Loucy (cell line): ENCODE data around the gene CD38.

Source experiments
- H2AFZ ChIP-seq: fragments of 200-600 bp; sonication (generic); 2 replicates; pipeline ENCODE4 v1.6.0; 2016; ENCODE audit warnings: antibody characterized with exemption, mild to moderate bottlenecking, low read length, moderate library complexity
- H3F3A ChIP-seq: fragments of 200-600 bp; 2 replicates; pipeline ENCODE4 v1.6.0; 2016; ENCODE audit warnings: antibody characterized with exemption, low read depth, mild to moderate bottlenecking
- H3K27me3 ChIP-seq: fragments of 200-600 bp; sonication (generic); 2 replicates; pipeline ENCODE4 v1.6.1; 2014; ENCODE audit warnings: low read length, mild to moderate bottlenecking; ENCODE audit not compliant: insufficient read depth, poor library complexity, severe bottlenecking
- H3K36me3 ChIP-seq: fragments of 200-600 bp; sonication (generic); 2 replicates; pipeline ENCODE4 v1.6.1; 2016; ENCODE audit warnings: low read length; ENCODE audit not compliant: insufficient read depth
- H3K4me1 ChIP-seq: fragments of 200-600 bp; sonication (generic); 2 replicates; pipeline ENCODE4 v1.5.1; 2014; ENCODE audit warnings: low read length, mild to moderate bottlenecking; ENCODE audit not compliant: insufficient read depth, poor library complexity, severe bottlenecking
- H3K4me2 ChIP-seq: fragments of 200-600 bp; sonication (generic); 2 replicates; pipeline ENCODE4 v1.6.0; 2014; ENCODE audit warnings: antibody characterized with exemption, low read length, low read depth, mild to moderate bottlenecking; ENCODE audit not compliant: poor library complexity, severe bottlenecking
- H3K4me3 ChIP-seq: fragments of 200-600 bp; sonication (generic); 2 replicates; pipeline ENCODE4 v1.5.1; 2014; ENCODE audit warnings: low read length, mild to moderate bottlenecking, mixed read lengths; ENCODE audit not compliant: poor library complexity, severe bottlenecking
- H3K79me2 ChIP-seq: fragments of 200-600 bp; sonication (generic); 2 replicates; pipeline ENCODE4 v1.6.1; 2014; ENCODE audit warnings: low read length; ENCODE audit not compliant: insufficient read depth
- H3K9ac ChIP-seq: fragments of 200-600 bp; sonication (generic); 2 replicates; pipeline ENCODE4 v1.6.0; 2014; ENCODE audit warnings: mild to moderate bottlenecking, low read depth, low read length, moderate library complexity; ENCODE audit not compliant: poor library complexity, severe bottlenecking
- H3K9me2 ChIP-seq: fragments of 200-600 bp; sonication (generic); replicated peaks from 2 replicates; pipeline ENCODE4 v1.6.1; 2016; ENCODE audit warnings: low read depth, low read length, mixed read lengths
- H3K9me3 ChIP-seq: fragments of 200-600 bp; sonication (generic); 2 replicates; pipeline ENCODE4 v1.6.1; 2014; ENCODE audit warnings: mild to moderate bottlenecking, antibody characterized with exemption, low read length, low read depth; ENCODE audit not compliant: insufficient read depth
- H4K20me1 ChIP-seq: fragments of 200-600 bp; sonication (generic); 2 replicates; pipeline ENCODE4 v1.6.0; 2014; ENCODE audit warnings: antibody characterized with exemption, low read length, mild to moderate bottlenecking; ENCODE audit not compliant: insufficient read depth, poor library complexity, severe bottlenecking
- CTCF ChIP-seq: fragments of 200-600 bp; sonication (generic); conservative IDR thresholded peaks from 2 replicates; pipeline ENCODE4 v1.5.1; 2014; ENCODE audit warnings: mild to moderate bottlenecking, antibody characterized with exemption, low read length
- EZH2phosphoT487 ChIP-seq: fragments of 200-600 bp; IDR thresholded peaks from 2 replicates; pipeline ENCODE4 v1.6.1; 2018; ENCODE audit warnings: antibody characterized with exemption, mild to moderate bottlenecking, moderate library complexity, borderline replicate concordance

Gene CD38

GRCh38 chr4:15776871-15777648 lies 1.1 kb upstream of the CD38 start:
- Histone ChIP-seq H2AFZ (no peak overlapping the region), H3K9ac (peak overlapping the region; percentile 87), H3K4me3 (peak overlapping the region; percentile 89), H3K27me3 (no peaks in the 10 kb centered on the region), H3K9me3 (no peaks in the 10 kb centered on the region), H3K4me2 (peak overlapping the region; percentile 93), H3K9me2 (no peaks in the 10 kb centered on the region), H3K4me1 (peaks cover 69% of the 10 kb centered on the region), H3K36me3 (no peaks in the 10 kb centered on the region), H3F3A (peaks cover 7% of the 10 kb centered on the region; the same call in 1 of the 2 replicates), H4K20me1 (no peaks in the 10 kb centered on the region), H3K79me2 (peaks cover 50% of the 10 kb centered on the region)
- TF ChIP-seq EZH2phosphoT487 (no peak), CTCF (no peak)

- TF ChIP-seq CTCF (no peak), EZH2phosphoT487 (no peak)
- H4K20me1 ChIP-seq: no peaks in the 10 kb centered on the region
- peak overlapping the region; percentile 93 for H3K4me2 ChIP-seq
- peaks cover 7% of the 10 kb centered on the region; the same call in 1 of the 2 replicates for H3F3A ChIP-seq
- H3K36me3 ChIP-seq: no peaks in the 10 kb centered on the region
- no peaks in the 10 kb centered on the region for H3K9me3 ChIP-seq
- peak overlapping the region; percentile 87 for H3K9ac ChIP-seq
- H3K4me1 ChIP-seq: peaks cover 69% of the 10 kb centered on the region
- H3K4me3 ChIP-seq: peak overlapping the region; percentile 89
- H3K9me2 ChIP-seq: no peaks in the 10 kb centered on the region
- peaks cover 57% of the 10 kb centered on the region for H3K79me2 ChIP-seq
- no peaks in the 10 kb centered on the region for H3K27me3 ChIP-seq
- no peak overlapping the region for H2AFZ ChIP-seq
Observed at GRCh38 chr4:15777697-15778288, 335 bp upstream of the CD38 start.

- no peaks in the 10 kb centered on the region for H3K27me3 ChIP-seq
- peak overlapping the region; percentile 15; the same call in 1 of the 2 replicates for H2AFZ ChIP-seq
- H3K4me2 ChIP-seq: peak overlapping the region; percentile 93
Observed at GRCh38 chr4:15779306-15779705, 1.2 kb downstream of the CD38 start.

More at GRCh38 chr4:15779306-15779705, 1.2 kb downstream of the CD38 start:
- H3K9me2 ChIP-seq: no peaks in the 10 kb centered on the region
- no peaks in the 10 kb centered on the region for H3K36me3 ChIP-seq
- peaks cover 7% of the 10 kb centered on the region; the same call in 1 of the 2 replicates for H3F3A ChIP-seq
- H4K20me1 ChIP-seq: no peaks in the 10 kb centered on the region
- no peak; the same call in 1 of the 2 replicates for TF ChIP-seq CTCF
- TF ChIP-seq EZH2phosphoT487: no peak
- H3K79me2 ChIP-seq: peaks cover 66% of the 10 kb centered on the region
- H3K4me1 ChIP-seq: peaks cover 73% of the 10 kb centered on the region
- peak overlapping the region; percentile 87 for H3K9ac ChIP-seq
- peak overlapping the region; percentile 89 for H3K4me3 ChIP-seq
- no peaks in the 10 kb centered on the region for H3K9me3 ChIP-seq
